Activated CD8-positive, alpha-beta T cell treated with anti-CD3 and anti-CD28 coated beads for 36 hours (primary cell): ENCODE results near the gene BIRC6. TPM values are rescaled to one million over a fixed set of nuclear protein-coding genes. Genes with fewer than 3 reads are reported as not detected.

ENCODE experiments used
- ATAC-seq: fragments of 200-7000 bp; cut with Tn5 transposase; one replicate; pipeline ENCODE4 v1.10.0; 2021; ENCODE audit warnings: mild to moderate bottlenecking, moderate library complexity
- CTCF ChIA-PET: fragments of 350-600 bp; sonication (Branson Sonifier 250); formaldehyde crosslinking; loops from one replicate; lab custom pipeline; 2021; ENCODE audit warnings: antibody characterized with exemption; lab: Charles Lee
- POLR2A ChIA-PET: fragments of 350-600 bp; sonication (Branson Sonifier 250); formaldehyde crosslinking; loops from one replicate; lab custom pipeline; 2021; ENCODE audit warnings: antibody characterized with exemption; lab: Charles Lee
- DNase-seq: peaks from one replicate; pipeline ENCODE4 v3.0.0-alpha.2; 2020
- H3K27ac Mint-ChIP-seq: one replicate; pipeline ENCODE4 v1.8.0; 2021; ENCODE audit warnings: mild to moderate bottlenecking, mixed read lengths
- H3K27me3 Mint-ChIP-seq: one replicate; pipeline ENCODE4 v1.8.0; 2021; ENCODE audit warnings: mixed read lengths
- H3K36me3 Mint-ChIP-seq: one replicate; pipeline ENCODE4 v1.8.0; 2021; ENCODE audit warnings: low read depth, mixed read lengths
- H3K4me1 Mint-ChIP-seq: one replicate; pipeline ENCODE4 v1.8.0; 2021; ENCODE audit warnings: low read depth, mixed read lengths
- H3K4me3 Mint-ChIP-seq: one replicate; pipeline ENCODE4 v1.8.0; 2021; ENCODE audit warnings: mild to moderate bottlenecking, moderate library complexity, mixed read lengths
- H3K9me3 Mint-ChIP-seq: one replicate; pipeline ENCODE4 v1.8.0; 2021; ENCODE audit warnings: mixed read lengths
- intact Hi-C: fragments of 100-400 bp; cut with micrococcal nuclease; formaldehyde crosslinking; loops from one replicate; pipeline ENCODE4 v1.10.0; 2022
- total RNA-seq, 2 experiments: library from RNA; stranded (reverse); gene quantifications; one replicate each; pipeline ENCODE4 v1.2.3, GENCODE V29; 2021
- TF ChIP-seq, protein P1 (sequence below): fragments of 200-600 bp; IDR thresholded peaks from one replicate; pipeline ENCODE4 v1.8.0; 2022; ENCODE audit warnings: antibody characterized with exemption, mild to moderate bottlenecking

BIRC6 gene
- total RNA-seq, 2 experiments from 2014 or later, result 68.8 to 69.6 TPM

DNA sequence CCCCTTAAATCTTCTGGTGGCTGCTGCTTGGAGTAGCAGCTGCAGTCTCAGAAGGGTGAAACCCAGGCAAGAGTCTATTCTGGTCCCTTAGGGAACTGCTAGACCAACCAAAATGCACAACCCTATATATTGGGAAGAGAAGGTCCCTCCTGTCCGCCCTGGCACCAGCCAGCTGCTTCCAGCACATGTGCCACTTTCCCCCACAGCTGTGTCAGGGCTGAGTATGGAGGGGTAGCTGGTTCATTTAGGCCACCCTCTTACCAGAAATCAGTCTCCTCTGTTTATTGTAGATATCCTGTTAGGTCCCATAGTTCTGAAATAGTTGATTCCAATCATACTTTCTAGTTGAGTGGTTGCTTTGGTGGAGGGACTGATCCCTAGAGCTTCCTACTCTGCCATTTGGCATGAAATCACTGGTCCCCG, 68.9 kb downstream of the BIRC6 start:
- DNase-seq (no peak), ATAC-seq (no peak)
- Mint-ChIP-seq H3K27me3 (no peaks in the 10 kb centered on the region), H3K36me3 (peaks cover 37% of the 10 kb centered on the region), H3K27ac (peak overlapping the region; percentile 52), H3K9me3 (no peaks in the 10 kb centered on the region), H3K4me3 (no peak overlapping the region), H3K4me1 (peaks cover 55% of the 10 kb centered on the region)
- ChIA-PET POLR2A (no interaction called here), CTCF (no interaction called here)
- intact Hi-C loops, result no loop called here
- TF ChIP-seq, protein P1, sequence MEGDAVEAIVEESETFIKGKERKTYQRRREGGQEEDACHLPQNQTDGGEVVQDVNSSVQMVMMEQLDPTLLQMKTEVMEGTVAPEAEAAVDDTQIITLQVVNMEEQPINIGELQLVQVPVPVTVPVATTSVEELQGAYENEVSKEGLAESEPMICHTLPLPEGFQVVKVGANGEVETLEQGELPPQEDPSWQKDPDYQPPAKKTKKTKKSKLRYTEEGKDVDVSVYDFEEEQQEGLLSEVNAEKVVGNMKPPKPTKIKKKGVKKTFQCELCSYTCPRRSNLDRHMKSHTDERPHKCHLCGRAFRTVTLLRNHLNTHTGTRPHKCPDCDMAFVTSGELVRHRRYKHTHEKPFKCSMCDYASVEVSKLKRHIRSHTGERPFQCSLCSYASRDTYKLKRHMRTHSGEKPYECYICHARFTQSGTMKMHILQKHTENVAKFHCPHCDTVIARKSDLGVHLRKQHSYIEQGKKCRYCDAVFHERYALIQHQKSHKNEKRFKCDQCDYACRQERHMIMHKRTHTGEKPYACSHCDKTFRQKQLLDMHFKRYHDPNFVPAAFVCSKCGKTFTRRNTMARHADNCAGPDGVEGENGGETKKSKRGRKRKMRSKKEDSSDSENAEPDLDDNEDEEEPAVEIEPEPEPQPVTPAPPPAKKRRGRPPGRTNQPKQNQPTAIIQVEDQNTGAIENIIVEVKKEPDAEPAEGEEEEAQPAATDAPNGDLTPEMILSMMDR, result no peak

DNA sequence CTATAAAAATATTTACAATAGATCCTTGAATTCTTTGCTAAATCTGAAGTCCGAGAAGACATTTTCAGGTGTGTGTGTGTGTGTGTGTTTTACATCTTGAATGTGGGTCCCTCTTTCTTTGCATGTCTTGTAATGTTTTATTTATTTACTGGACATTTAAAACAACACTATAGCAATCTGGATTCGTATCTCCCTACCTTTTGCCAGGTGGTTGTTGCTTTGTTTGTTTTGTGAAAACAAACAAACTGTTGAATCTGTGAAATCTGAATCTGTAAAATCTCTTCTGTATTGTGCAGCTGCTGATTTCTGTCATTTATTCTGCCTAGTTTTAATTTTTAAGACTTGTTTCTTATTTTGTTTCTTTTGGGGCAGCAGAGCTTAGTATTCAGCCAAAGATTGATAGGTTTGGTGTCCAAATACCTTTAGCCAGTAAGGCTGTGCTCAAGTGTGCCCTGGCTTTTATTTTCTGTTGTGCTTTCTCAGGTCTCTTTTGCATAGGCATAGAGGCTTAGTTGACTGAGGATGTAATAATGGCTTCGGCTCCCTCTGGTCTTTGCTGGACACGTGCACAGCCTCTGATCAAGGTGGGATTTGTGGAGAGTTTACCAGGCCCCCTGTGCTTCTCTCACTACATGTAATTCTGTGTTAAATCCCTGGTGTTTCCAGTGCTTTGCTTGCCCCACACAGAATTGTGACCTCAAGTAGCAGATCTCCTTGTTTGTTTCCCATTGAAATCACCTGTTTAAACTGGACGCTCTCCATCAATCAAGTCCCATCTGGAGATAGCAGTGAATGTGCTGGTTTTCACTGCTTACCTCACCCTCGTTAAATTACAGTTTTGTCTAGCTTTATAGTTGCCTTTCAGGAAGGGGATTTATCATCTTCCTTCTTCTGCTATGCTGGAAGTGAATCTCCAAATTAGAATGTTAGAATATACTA, 71.1 kb downstream of the BIRC6 start:
- Mint-ChIP-seq H3K4me1 (peaks cover 47% of the 10 kb centered on the region), H3K27me3 (no peaks in the 10 kb centered on the region), H3K36me3 (peaks cover 32% of the 10 kb centered on the region), H3K4me3 (no peak overlapping the region), H3K27ac (peak overlapping the region; percentile 21), H3K9me3 (no peaks in the 10 kb centered on the region)
- TF ChIP-seq, protein P1, result no peak
- intact Hi-C loops, result no loop called here
- ChIA-PET CTCF (no interaction called here), POLR2A (no interaction called here)
- DNase-seq (no peak), ATAC-seq (no peak)

DNA sequence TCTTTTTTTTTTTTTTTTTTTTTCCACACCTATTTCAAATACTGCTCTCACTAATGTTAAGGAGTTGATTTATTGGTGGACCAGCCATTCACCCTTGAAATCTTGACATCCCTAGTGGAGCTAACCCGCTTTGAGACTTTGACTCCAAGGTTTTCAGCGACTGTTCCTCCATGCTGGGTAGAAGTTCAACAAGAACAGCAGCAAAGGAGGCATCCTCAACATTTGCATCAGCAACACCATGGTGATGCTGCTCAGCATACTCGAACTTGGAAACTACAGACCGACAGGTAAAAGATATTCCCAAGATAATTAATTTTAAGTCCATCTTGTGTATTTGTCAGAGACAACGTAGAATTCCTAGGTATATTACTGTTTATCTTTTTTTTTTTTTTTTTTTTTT, 74.0 kb downstream of the BIRC6 start:
- TF ChIP-seq, protein P1, result no peak
- CTCF ChIA-PET, result no interaction called here
- H3K27me3 Mint-ChIP-seq, result no peaks in the 10 kb centered on the region
- no peak overlapping the region for H3K27ac Mint-ChIP-seq
- H3K4me3 Mint-ChIP-seq, result no peak overlapping the region
- intact Hi-C loops, result no loop called here
- no peaks in the 10 kb centered on the region for H3K9me3 Mint-ChIP-seq
- peaks cover 21% of the 10 kb centered on the region for H3K36me3 Mint-ChIP-seq
- ATAC-seq (no peak), DNase-seq (no peak)
- H3K4me1 Mint-ChIP-seq, result peaks cover 32% of the 10 kb centered on the region
- POLR2A ChIA-PET, result no interaction called here

- Mint-ChIP-seq H3K4me3 (no peak overlapping the region), H3K4me1 (peaks cover 13% of the 10 kb centered on the region), H3K9me3 (no peaks in the 10 kb centered on the region), H3K36me3 (peaks cover 35% of the 10 kb centered on the region), H3K27ac (no peak overlapping the region), H3K27me3 (no peaks in the 10 kb centered on the region)
- DNase-seq, result no peak
- intact Hi-C loops, result no loop called here
- CTCF ChIA-PET, result interaction anchor here (1.0 kb wide), 1 partner anchor 17 kb away, joined by 5 read pairs; no protein-coding TSS in a partner anchor
- TF ChIP-seq, protein P1, result no peak
- POLR2A ChIA-PET, result no interaction called here
- ATAC-seq, result no peak
Observed at GRCh38 chr2:32436150-32436549, 79.3 kb downstream of the BIRC6 start.

- Mint-ChIP-seq H3K4me3 (no peak overlapping the region), H3K36me3 (peaks cover 53% of the 10 kb centered on the region), H3K27me3 (no peaks in the 10 kb centered on the region), H3K4me1 (no peaks in the 10 kb centered on the region), H3K27ac (no peak overlapping the region), H3K9me3 (no peaks in the 10 kb centered on the region)
- ChIA-PET CTCF (interaction anchor here (0.9 to 1.7 kb wide), 2 partner anchors 9 to 11 kb away, joined by 3 to 4 read pairs; no protein-coding TSS in a partner anchor), POLR2A (no interaction called here)
- DNase-seq, result no peak
- intact Hi-C loops, result no loop called here
- ATAC-seq, result no peak
- TF ChIP-seq, protein P1, result no peak
Observed at GRCh38 chr2:32442020-32442467, 85.2 kb downstream of the BIRC6 start.
